ENCODE results near the gene PLCB1.

Gene PLCB1

GRCh38 chr20:8856668-8857067 lies 724.6 kb downstream of the PLCB1 start:
- no peak for TF ChIP-seq CTCF (IDR thresholded peaks at IDR 0.05; ENCODE audit: extremely low read depth, missing control alignments)
- no peak for DNase-seq (ENCODE audit: low spot score)

GRCh38 chr20:8858181-8858787 lies 726.2 kb downstream of the PLCB1 start:
- no peak for DNase-seq (ENCODE audit: low spot score)
- TF ChIP-seq CTCF (IDR thresholded peaks at IDR 0.05; ENCODE audit: extremely low read depth, missing control alignments): no peak

DNA sequence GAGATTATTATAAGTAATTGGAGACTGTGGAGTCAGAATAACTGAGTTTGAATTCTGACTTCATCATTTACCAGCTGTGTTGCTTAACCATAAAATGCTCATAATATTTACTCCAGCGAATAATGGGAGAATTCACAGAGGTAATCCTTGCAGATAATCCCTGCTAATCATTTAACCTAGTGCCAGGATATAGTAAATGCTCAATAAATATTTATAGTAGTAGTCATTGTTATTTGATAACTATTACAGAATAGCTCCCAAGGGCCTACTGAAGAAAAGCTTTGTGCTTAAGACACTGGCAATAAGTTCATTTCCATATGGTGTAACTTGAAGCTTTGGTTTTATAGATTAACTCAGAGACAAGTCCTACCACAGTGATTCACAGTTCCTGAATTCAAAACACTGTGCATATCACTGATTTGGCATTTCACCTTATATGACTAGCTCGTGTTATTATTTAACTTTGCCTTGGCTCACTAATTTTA lies 728.0 kb downstream of the PLCB1 start:
- TF ChIP-seq CTCF (IDR thresholded peaks at IDR 0.05; ENCODE audit: extremely low read depth, missing control alignments): no peak
- DNase-seq (ENCODE audit: low spot score): no peak

DNA sequence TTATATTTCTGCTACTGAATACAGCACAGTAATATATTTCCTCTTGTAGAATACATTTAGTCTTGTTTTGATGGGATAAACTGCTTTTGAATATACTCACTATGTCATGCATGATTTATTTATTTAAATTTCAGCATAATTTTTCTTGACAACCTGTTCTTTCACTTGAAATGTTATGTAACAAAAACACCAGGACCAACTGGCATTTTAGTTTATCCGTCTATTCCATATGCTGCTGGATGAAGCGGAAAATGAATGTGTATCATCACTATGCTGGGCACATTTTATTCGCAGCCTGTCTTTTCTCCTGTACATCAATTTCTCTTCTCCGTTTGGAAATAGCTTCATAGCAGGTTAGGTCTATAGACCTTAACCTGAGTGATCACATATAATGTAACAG lies 730.0 kb downstream of the PLCB1 start:
- DNase-seq (ENCODE audit: low spot score): no peak
- TF ChIP-seq CTCF (IDR thresholded peaks at IDR 0.05; ENCODE audit: extremely low read depth, missing control alignments): no peak

DNA sequence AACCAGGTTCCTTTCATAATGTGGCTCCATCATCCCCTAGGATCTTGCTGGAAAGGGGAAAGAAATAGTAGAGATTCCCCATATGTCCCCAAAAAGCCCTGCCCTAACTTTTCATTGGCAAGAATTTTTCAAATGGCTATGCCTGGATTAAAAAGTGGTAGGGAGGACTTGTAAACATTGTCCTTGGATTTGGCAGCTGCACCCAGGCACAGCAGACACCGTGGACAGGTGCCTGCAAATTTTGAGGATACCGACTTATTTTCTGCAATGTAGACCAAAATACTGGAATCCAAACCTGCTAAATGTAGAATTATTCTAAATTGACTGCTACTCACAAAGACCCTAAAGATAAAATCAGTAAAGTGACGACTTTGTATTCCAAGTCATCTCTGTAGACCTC lies 733.6 kb downstream of the PLCB1 start:
- no peak for DNase-seq (ENCODE audit: low spot score)
- TF ChIP-seq CTCF (IDR thresholded peaks at IDR 0.05; ENCODE audit: extremely low read depth, missing control alignments): no peak

DNA sequence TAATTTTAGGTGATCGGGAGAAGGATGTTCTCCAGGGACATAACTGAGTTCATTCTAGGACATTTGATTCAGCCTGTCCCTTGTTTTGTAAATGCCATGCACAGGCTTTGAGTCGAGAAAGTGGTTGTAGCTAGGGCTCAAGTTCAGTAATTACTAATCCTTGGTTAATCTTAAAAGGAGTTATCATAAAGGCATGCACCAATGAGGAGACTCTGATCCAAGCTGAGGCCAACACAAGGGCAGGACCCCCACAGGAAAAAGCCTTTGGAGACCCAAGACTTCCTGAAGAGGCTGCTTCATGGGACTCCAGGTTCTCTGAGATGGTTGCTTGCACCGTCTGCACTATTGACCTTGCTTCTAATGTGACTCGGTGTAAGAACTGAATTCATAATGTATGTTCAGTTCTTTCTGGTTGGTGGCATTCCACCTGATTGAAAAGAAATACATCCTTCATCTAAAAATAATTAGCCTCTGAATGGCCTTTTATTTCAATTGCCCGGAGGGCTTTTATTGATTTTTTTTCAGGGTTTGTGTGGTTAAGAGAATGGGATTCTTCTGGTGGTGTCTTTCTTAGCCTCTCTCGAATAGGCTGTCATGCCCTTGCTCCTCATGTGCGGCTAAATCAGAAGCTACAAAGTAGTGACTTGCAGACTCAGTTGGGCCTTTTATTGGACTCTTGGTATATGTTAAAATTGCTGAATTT lies 735.1 kb downstream of the PLCB1 start:
- TF ChIP-seq CTCF (IDR thresholded peaks at IDR 0.05; ENCODE audit: extremely low read depth, missing control alignments): no peak
- no peak for DNase-seq (ENCODE audit: low spot score)

GRCh38 chr20:8870652-8871051 lies 738.6 kb downstream of the PLCB1 start:
- no peak for DNase-seq (ENCODE audit: low spot score)
- no peak for TF ChIP-seq CTCF (IDR thresholded peaks at IDR 0.05; ENCODE audit: extremely low read depth, missing control alignments)

All from GM20000 (cell line).